Activated CD4-positive, alpha-beta T cell treated with anti-CD3 and anti-CD28 coated beads, Interleukin-2, amount 10 ng/mL, durations not matched to agents 7 days and 5 days (primary cell): ENCODE results near the gene CD2AP. TPM values are rescaled to one million over a fixed set of nuclear protein-coding genes. Genes with fewer than 3 reads are reported as not detected.

ENCODE experiments used
- CTCF ChIA-PET: fragments of 350-600 bp; sonication (Branson Sonifier 250); formaldehyde crosslinking; loops from one replicate; lab custom pipeline; 2021; ENCODE audit warnings: antibody characterized with exemption; lab: Charles Lee
- POLR2A ChIA-PET: fragments of 350-600 bp; sonication (Branson Sonifier 250); formaldehyde crosslinking; loops from one replicate; lab custom pipeline; 2021; ENCODE audit warnings: antibody characterized with exemption; lab: Charles Lee
- DNase-seq: peaks from one replicate; pipeline ENCODE4 v3.0.0-alpha.2; 2020
- H3K27ac Mint-ChIP-seq: one replicate; pipeline ENCODE4 v1.8.0; 2021; ENCODE audit warnings: mild to moderate bottlenecking, moderate library complexity, mixed read lengths
- H3K27me3 Mint-ChIP-seq: one replicate; pipeline ENCODE4 v1.8.0; 2021; ENCODE audit warnings: mixed read lengths
- H3K36me3 Mint-ChIP-seq: one replicate; pipeline ENCODE4 v1.8.0; 2021; ENCODE audit warnings: low read depth, mixed read lengths
- H3K4me1 Mint-ChIP-seq: one replicate; pipeline ENCODE4 v1.8.0; 2021; ENCODE audit warnings: mixed read lengths
- H3K4me3 Mint-ChIP-seq: one replicate; pipeline ENCODE4 v1.8.0; 2021; ENCODE audit warnings: mild to moderate bottlenecking, moderate library complexity, mixed read lengths
- H3K9me3 Mint-ChIP-seq: one replicate; pipeline ENCODE4 v1.8.0; 2021; ENCODE audit warnings: mixed read lengths
- total RNA-seq, 2 experiments: library from RNA; stranded (reverse); gene quantifications; one replicate each; pipeline ENCODE4 v1.2.3, GENCODE V29; 2021

Gene CD2AP
- total RNA-seq, 2 experiments from 2014 or later: 35.1 to 40.3 TPM

DNA sequence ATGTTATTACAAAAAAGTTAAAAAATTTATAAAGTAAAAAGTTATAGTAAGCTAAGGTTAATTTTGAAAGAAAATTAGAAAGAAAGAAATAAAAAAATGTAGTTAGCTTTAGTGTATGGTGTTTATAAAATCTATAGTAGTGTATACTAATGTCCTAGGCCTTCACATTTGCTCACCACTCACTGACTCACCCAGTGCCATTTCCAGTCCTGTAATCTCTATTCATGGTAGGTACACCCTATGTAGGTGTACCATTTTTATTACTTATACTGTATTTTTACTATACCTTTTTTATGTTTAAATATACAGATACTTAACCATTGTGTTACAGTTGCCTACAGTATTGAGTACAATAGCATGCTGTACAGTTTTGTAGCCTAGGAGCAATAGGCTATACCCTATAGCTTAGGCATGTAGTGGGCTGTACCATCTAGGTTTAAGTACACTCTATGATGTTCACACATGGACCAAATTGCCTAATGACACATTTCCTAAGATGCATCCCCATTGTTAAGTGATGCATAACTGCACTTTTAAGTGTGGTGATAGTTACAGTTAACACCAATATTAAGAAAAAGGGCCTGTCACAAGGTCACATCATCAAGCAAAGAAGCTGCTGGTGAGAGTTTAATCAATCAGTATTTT is 8.0 kb downstream of the CD2AP start:
- Mint-ChIP-seq H3K4me3 (no peak overlapping the region), H3K4me1 (peaks cover 38% of the 10 kb centered on the region), H3K36me3 (peaks cover 5% of the 10 kb centered on the region), H3K27ac (no peak overlapping the region), H3K27me3 (no peaks in the 10 kb centered on the region), H3K9me3 (no peaks in the 10 kb centered on the region)
- ChIA-PET POLR2A (no interaction called here), CTCF (no interaction called here)
- no peak for DNase-seq

DNA sequence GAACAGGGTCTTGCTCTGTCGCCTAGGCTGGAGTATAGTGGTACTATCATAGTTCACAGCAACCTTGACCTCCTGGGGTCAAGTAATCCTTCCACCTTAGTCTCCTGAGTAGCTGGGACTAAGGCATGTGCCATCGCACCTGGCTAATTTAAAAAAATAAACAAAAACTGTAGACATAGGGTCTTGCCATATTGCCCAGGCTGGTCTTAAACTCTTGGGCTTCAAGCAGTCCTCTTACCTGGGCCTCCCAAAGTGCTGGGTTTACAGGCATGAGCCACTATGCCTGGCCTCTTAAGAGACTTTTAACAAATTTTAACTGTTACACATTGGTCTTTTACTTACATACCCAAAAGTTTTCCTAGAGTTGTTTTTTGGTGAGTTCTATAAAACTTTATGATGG is 12.4 kb downstream of the CD2AP start:
- Mint-ChIP-seq H3K4me1 (peaks cover 13% of the 10 kb centered on the region), H3K4me3 (no peak overlapping the region)
- CTCF ChIA-PET: no interaction called here

DNA sequence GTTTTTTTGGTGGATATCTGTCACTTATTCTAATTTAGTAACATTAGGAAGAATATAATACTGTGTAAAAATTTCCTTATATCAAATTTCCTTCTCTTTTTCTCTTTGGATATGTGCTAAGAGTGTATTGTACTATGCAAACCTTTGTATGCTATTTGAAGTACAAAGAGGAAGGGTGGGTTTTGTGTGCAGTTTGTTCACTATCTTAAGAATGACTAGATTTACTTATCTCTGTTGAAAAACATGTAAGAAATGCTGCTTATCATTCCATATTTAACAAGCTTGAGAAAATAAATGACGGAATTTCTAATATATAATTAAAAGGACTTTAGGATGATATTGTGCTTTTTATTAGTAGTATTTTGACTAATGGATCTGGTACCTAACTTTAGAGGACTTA is 13.1 kb downstream of the CD2AP start:
- H3K27ac Mint-ChIP-seq: no peak overlapping the region
- CTCF ChIA-PET: no interaction called here

More for the DNA sequence above, 12.4 kb downstream of the CD2AP start:
- Mint-ChIP-seq H3K9me3 (no peaks in the 10 kb centered on the region), H3K27me3 (no peaks in the 10 kb centered on the region), H3K36me3 (peaks cover 10% of the 10 kb centered on the region), H3K27ac (no peak overlapping the region)
- POLR2A ChIA-PET: no interaction called here
- DNase-seq: no peak

DNA sequence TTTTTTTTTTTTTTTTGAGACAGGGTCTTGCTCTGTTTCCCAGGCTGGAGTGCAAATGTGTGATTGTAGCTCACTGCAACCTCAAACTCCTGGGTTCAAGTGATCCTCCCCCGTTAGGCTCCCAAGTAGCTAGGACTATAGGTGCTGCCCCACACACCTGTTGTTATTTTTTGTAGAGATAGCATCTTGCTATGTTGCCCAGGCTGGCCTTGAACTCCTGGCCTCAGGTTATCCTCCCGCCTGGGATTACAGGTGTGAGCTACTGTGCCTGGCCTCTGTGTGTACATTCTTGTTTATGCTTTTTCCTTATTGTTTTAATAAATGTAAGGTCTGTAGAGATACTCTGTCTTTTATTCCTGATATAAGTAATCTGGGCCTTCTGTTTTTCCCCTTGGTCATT is 14.8 kb downstream of the CD2AP start:
- peaks cover 7% of the 10 kb centered on the region for H3K36me3 Mint-ChIP-seq
- H3K4me1 Mint-ChIP-seq: peaks cover 19% of the 10 kb centered on the region
- peaks cover 2% of the 10 kb centered on the region for H3K9me3 Mint-ChIP-seq
- H3K4me3 Mint-ChIP-seq: no peak overlapping the region
- ChIA-PET CTCF (no interaction called here), POLR2A (no interaction called here)
- no peak for DNase-seq
- H3K27ac Mint-ChIP-seq: no peak overlapping the region
- no peaks in the 10 kb centered on the region for H3K27me3 Mint-ChIP-seq

More for the DNA sequence above, 13.1 kb downstream of the CD2AP start:
- POLR2A ChIA-PET: no interaction called here
- H3K27me3 Mint-ChIP-seq: no peaks in the 10 kb centered on the region
- peaks cover 2% of the 10 kb centered on the region for H3K9me3 Mint-ChIP-seq
- no peak for DNase-seq
- peaks cover 10% of the 10 kb centered on the region for H3K36me3 Mint-ChIP-seq
- no peak overlapping the region for H3K4me3 Mint-ChIP-seq
- H3K4me1 Mint-ChIP-seq: peaks cover 19% of the 10 kb centered on the region

DNA sequence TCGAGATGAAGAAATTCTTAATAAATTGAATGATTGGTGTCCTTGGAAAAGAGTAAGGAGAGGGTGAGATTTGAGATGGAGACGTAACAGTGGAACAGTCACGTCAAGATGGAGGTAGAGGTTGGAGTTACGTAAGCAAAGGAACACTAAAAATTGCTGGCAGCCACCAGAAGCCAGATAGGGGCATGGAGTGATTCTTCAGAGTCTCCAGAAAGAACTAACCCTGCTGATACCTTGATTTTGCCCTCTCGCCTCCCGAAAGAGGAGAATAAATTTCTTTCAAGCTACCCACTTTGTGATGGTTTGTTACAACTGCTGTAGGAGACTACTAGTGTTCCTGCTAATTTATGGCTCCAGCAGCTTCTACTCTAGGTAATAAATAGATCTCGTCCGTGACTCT is 17.6 kb downstream of the CD2AP start:
- ChIA-PET POLR2A (no interaction called here), CTCF (no interaction called here)
- Mint-ChIP-seq H3K4me1 (peaks cover 19% of the 10 kb centered on the region), H3K9me3 (peaks cover 5% of the 10 kb centered on the region), H3K27ac (no peak overlapping the region), H3K4me3 (no peak overlapping the region), H3K36me3 (peaks cover 8% of the 10 kb centered on the region), H3K27me3 (no peaks in the 10 kb centered on the region)
- no peak for DNase-seq

DNA sequence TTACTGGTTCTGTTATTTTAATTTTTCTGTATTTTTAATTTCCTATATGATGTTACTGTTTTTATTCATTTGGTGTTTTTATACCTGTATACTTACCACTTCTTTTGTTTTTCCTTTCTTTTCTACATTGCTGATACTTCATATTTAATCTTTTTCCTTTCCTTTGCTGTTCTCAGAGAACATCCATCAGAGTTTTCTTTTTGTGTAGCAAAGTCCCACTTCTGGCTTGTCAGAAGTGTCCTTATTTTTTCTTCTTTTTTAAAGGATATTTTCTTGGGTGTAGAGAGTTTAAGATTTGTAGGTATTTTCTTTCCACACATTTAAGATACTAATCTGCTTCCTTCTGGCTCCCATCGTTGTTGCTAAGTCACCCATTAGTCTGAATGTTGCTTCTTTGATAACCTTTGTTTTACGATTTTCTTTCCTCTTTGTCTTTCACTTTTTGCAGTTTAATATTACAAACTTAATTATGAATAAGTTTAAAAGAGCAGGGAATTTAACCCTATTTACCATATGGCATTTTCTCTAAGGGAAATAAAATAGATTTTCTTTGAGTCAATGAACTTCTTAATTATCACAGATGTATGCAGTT is 18.5 kb downstream of the CD2AP start:
- no peak for DNase-seq
- Mint-ChIP-seq H3K4me3 (no peak overlapping the region), H3K27me3 (no peaks in the 10 kb centered on the region), H3K36me3 (peaks cover 10% of the 10 kb centered on the region), H3K27ac (no peak overlapping the region), H3K4me1 (peaks cover 21% of the 10 kb centered on the region), H3K9me3 (peaks cover 5% of the 10 kb centered on the region)
- CTCF ChIA-PET: no interaction called here
- POLR2A ChIA-PET: no interaction called here

DNA sequence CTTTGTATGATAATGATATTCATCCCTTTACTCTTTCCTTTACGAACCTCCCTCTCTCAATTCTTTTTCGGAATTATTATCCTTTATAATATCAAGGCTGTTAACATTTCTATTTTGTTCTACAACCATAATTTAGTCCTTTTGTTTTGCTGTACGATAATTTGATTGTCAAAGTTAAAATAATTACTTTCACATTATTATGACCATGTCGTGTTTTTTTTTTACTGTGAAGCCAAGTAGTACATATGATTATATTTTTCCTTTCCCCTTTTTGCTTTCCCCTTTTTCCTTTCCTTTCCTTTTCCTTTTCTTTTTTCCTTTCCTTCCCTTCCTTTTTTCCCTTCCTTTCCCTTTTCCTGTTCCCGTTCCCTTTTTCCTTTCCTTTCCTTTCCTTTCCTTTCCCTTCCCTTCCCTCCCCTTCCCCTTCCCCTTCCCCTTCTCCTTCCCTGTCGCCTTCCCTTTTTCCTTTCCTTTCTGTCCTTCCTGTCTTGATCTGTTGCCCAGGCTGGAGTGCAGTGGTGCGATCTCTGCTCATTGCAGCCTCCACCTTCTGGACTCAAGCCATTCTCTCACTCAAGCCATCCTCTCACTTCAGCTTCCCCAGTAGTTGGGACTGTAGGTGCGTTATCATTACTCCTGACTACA is 19.5 kb downstream of the CD2AP start:
- peaks cover 28% of the 10 kb centered on the region for H3K4me1 Mint-ChIP-seq
- peaks cover 5% of the 10 kb centered on the region for H3K9me3 Mint-ChIP-seq
- H3K27me3 Mint-ChIP-seq: no peaks in the 10 kb centered on the region
- no peak overlapping the region for H3K27ac Mint-ChIP-seq
- ChIA-PET CTCF (no interaction called here), POLR2A (no interaction called here)
- H3K4me3 Mint-ChIP-seq: no peak overlapping the region
- DNase-seq: no peak
- H3K36me3 Mint-ChIP-seq: peaks cover 10% of the 10 kb centered on the region

DNA sequence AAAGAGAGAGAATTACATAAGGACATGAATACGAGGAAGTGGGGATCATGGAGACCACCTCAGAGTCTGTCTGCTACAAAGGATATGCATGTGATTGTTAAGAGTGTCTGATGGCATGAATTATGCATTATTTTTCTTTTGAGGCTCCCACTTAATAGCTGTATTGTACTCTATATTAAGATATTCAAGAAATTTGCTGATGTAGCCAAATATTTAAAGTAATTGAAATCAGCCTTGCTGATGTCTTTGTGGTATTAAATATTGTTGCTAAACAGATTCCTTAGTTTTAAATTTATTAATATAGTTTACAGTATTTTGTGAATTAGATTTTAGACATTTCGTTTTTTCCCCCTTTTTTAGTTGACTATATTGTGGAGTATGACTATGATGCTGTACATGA is 25.3 kb downstream of the CD2AP start:
- peaks cover 26% of the 10 kb centered on the region for H3K36me3 Mint-ChIP-seq
- no peaks in the 10 kb centered on the region for H3K27me3 Mint-ChIP-seq
- H3K27ac Mint-ChIP-seq: no peak overlapping the region
- peaks cover 14% of the 10 kb centered on the region for H3K9me3 Mint-ChIP-seq
- H3K4me1 Mint-ChIP-seq: peaks cover 21% of the 10 kb centered on the region
- POLR2A ChIA-PET: no interaction called here
- no peak overlapping the region for H3K4me3 Mint-ChIP-seq
- no peak for DNase-seq
- CTCF ChIA-PET: interaction anchor here (1.7 kb wide), 1 partner anchor 11 kb away, joined by 5 read pairs; no protein-coding TSS in a partner anchor

DNA sequence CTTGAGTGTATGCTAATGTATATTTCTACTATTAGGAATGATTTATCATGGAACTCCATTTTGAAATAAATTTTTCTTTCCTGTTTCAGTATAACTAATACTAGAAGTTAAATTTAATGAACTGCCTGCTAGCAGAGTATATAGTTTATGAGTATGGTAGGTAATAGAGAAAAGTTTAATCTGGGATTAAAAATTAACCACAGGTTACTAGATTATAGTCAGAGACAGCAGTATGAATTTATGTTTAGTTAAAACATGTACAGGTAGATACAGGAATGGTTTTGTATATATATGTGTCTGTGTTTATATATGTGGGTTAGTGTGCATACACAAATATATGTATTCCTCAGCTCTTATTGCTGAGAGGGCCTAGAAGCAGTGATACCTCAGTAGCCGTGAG is 32.3 kb downstream of the CD2AP start:
- no peak for DNase-seq
- Mint-ChIP-seq H3K27ac (no peak overlapping the region), H3K4me3 (no peak overlapping the region), H3K4me1 (peaks cover 18% of the 10 kb centered on the region), H3K27me3 (no peaks in the 10 kb centered on the region), H3K9me3 (peaks cover 28% of the 10 kb centered on the region), H3K36me3 (peaks cover 67% of the 10 kb centered on the region)
- CTCF ChIA-PET: interaction anchor here (0.8 kb wide), 1 partner anchor 32 kb away, joined by 3 read pairs; the partner anchor contains the start of gene CD2AP
- POLR2A ChIA-PET: no interaction called here

DNA sequence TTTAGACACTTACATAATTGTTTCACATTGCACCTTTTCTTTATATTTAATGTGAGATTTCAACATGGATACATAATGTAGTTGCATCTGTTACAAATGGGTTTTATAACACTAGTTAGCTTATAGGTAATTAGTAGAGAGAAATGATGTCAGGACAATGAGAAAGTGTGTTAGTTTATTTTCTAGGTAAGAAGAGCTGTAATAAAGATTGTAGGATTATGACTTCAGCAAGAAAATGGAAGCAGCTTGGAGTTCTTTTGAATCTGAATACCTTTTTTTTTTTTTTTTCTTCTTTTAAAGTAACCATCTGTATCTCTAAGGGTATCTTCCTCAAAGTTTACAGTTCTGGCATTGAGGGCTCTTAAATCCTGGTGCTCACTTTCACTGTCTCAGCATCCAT is 35.3 kb downstream of the CD2AP start:
- Mint-ChIP-seq H3K9me3 (peaks cover 18% of the 10 kb centered on the region), H3K27ac (no peak overlapping the region), H3K27me3 (no peaks in the 10 kb centered on the region), H3K4me1 (peaks cover 11% of the 10 kb centered on the region), H3K4me3 (no peak overlapping the region), H3K36me3 (peaks cover 72% of the 10 kb centered on the region)
- DNase-seq: no peak
- ChIA-PET CTCF (interaction anchor here (0.7 to 1.8 kb wide), 3 partner anchors 10 to 160 kb away, joined by 3 to 5 read pairs (median 5); no protein-coding TSS in a partner anchor), POLR2A (no interaction called here)

DNA sequence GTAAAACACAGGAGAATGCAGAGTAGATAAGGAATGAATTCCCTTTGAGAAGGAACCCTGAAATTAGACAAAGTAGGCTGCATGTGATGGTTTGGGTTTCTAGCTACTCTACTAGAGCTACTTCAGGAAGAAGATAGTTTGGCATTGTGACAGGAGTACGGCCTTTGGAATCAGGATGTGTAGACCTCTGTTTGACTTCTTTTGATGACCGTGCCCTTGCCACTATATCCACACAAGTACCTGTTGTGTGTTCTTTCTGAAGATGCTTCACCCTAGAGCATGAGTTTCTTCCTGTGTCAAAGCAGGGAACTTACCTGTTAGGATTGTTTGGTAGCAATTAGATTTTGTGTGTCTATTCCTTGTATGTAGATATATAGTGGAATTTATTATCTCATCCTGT is 41.7 kb downstream of the CD2AP start:
- Mint-ChIP-seq H3K27me3 (no peaks in the 10 kb centered on the region), H3K27ac (no peak overlapping the region), H3K36me3 (peaks cover 25% of the 10 kb centered on the region), H3K4me1 (peaks cover 15% of the 10 kb centered on the region), H3K9me3 (no peaks in the 10 kb centered on the region), H3K4me3 (no peak overlapping the region)
- CTCF ChIA-PET: interaction anchor here (0.7 kb wide), 1 partner anchor 112 kb away, joined by 4 read pairs; no protein-coding TSS in a partner anchor
- POLR2A ChIA-PET: no interaction called here
- DNase-seq: no peak

DNA sequence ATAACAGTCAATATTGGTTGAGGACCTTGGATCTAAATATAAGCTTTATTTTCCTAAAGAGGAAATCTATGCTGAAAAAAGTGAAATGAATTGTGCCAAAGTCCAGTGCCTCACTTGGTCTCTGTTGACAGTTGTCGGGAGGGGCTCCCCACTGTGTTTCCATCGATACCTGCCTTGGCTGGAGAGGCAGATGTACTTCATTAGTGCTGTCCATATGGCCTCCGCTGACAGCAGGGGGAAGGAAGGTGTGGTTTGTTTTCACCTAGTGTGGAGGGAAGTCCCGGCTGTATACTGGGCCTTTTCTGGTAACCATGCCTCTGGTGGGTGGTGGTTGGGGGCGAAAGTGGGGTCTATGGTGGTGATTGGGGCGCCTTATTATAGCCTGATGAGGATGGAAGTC is 42.7 kb downstream of the CD2AP start:
- Mint-ChIP-seq H3K27me3 (no peaks in the 10 kb centered on the region), H3K4me3 (no peak overlapping the region), H3K9me3 (no peaks in the 10 kb centered on the region), H3K27ac (no peak overlapping the region), H3K36me3 (peaks cover 20% of the 10 kb centered on the region), H3K4me1 (peaks cover 15% of the 10 kb centered on the region)
- ChIA-PET CTCF (no interaction called here), POLR2A (no interaction called here)
- no peak for DNase-seq

DNA sequence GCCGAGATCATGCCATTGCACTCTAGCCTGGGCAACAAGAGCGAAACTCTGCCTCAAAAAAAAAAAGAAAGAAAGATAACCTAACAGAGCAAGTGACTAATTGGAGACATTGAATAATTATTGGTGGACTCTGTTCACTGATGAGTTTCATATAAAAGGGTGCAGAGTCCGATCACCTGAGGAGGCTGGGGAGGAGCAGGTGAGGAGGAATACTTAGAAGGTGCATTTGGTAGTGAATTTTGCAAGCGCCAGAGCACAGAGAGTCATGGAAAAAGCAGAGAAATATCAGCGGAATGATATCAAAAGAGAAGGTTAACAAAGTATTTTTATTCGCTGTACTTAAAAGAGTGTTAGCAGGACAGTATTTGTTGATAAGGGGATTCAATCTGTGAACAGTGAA is 44.4 kb downstream of the CD2AP start:
- no peak overlapping the region for H3K4me3 Mint-ChIP-seq
- POLR2A ChIA-PET: no interaction called here
- CTCF ChIA-PET: interaction anchor here (0.5 kb wide), 1 partner anchor 12 kb away, joined by 4 read pairs; no protein-coding TSS in a partner anchor

More for the DNA sequence above, 44.4 kb downstream of the CD2AP start:
- no peaks in the 10 kb centered on the region for H3K27me3 Mint-ChIP-seq
- no peak for DNase-seq
- H3K27ac Mint-ChIP-seq: no peak overlapping the region
- H3K36me3 Mint-ChIP-seq: peaks cover 17% of the 10 kb centered on the region
- peaks cover 15% of the 10 kb centered on the region for H3K4me1 Mint-ChIP-seq
- H3K9me3 Mint-ChIP-seq: no peaks in the 10 kb centered on the region
